ENCODE data around the gene GRIA1. TPM values are rescaled to one million over a fixed set of nuclear protein-coding genes. Genes with fewer than 3 reads are reported as not detected.

GRIA1 gene
- total RNA-seq, 1 donor from 2014 or later = not detected

DNA sequence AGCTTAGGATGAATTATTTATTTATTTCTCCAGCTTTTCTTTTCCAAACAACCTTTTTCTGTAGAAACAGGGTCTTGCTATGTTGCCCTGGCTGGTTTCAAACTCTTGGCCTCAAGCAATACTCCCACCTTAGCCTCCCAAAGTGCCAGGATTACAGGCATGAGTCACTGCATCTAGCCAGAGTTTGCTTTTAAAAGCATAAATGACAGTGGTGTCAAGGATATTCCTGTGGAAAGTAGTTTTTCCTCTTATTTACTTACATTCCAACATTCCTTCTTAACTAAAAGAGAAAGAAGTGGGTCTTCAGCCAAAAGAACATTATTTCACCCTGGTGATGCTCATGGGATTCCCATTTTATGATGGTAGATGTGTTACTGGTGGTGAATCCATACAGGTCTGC is 62.4 kb downstream of the GRIA1 start:
- no peak for DNase-seq

DNA sequence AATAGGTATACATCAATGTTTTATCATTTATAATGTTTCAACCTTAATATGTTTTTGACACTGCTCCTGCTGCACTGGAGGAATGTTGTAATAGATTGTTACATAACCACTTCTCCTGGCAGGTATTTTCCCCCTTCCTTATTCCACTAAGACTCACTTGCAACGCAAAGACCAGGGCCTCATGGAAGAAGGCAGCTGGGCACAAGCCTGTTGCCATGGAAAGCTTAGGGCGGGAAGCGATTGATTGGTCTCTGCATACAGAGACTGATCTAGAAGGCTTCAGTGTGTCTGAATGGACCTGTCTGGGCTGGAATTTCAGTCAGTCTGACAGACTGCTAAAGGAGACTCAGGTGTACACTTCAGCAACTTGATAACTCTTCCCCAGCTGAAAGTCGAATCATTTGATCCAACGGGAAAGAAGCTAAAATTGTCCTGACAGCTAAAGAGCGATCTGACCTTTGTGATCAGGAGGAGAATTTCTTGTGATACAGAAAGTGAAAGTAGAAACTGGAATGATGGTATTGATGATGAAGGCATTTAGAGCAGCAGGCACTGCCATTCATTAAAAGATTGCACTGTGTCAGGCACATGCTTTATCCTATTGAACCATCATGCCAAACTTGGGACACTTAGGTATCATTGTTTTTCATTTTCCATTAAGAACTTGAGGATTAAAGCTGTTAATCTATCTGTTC is 65.1 kb downstream of the GRIA1 start:
- DNase-seq = no peak

DNA sequence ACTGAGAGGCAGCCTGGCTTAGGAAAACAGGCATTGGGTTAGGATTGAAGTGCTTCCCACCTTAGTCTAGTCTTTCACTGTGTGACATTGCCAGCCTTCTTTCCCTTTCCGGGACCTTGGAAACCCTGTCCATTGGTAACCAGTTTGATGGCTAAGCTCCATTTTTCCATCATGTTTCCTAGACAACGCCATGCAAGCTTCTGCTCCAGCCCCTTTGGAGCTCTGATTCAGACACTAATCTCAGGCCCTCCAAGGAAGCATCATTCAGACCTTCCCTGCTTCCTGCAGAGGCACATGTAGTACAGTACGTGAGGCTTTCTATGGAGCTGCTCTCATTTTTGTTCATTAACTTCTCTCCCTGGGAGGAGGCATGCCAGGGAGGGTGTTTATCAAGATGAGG is 68.5 kb downstream of the GRIA1 start:
- no peak for DNase-seq

DNA sequence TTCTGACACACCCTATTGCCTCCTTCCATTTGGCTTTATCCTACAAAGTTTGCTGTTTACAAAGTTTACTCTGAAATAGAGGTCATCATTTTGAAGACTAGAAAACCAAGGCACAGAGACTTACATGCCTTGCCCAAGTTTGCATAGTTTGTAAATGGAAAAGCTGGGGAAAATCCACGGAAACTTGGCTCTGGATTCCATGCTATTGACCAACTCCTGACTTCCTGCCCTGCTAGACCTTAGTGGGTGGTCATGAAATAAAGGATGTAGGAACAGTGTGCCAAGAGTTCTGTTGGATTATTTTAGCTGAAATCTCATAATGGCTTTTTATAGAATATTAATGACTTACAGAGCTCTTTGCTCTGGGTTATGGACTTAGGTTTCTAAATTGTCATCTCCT is 69.5 kb downstream of the GRIA1 start:
- DNase-seq = peak; percentile 47

DNA sequence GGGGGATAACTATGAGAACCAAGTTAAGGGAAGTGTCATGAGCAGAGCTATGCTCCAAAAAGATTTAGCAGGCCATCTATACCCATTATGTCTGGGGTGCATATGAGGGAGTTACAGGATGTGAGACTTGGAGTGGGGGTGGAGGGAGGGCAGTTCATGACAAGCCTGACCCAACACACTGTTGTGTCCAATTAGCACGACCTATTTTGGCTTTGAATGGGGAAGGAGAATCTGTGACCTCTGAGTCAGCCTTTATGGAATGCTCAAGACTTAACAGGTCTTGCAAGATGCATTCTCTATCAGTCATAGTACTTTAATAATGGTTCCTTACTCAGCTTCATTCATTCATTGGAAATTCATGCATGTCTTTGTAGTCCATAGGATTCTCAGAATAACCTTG is 71.7 kb downstream of the GRIA1 start:
- no peak for DNase-seq

DNA sequence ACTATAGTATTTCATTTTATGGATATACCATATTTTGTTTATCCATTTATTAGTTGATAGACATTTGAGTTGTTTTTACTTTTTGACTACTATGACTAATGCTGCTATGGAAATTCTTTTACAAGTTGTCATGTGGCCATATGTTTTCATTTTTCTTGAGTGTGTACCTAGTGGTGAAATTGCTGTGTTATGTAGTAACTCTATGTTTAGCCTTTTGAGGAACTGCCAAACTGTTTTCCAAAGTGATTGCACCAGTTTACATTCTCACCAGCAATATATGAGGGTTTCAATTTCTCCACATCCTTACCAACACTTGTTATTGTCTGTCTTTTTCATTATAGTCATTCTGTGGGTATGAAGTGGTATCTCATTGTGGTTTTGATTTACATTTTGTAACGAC is 75.4 kb downstream of the GRIA1 start:
- no peak for DNase-seq

DNA sequence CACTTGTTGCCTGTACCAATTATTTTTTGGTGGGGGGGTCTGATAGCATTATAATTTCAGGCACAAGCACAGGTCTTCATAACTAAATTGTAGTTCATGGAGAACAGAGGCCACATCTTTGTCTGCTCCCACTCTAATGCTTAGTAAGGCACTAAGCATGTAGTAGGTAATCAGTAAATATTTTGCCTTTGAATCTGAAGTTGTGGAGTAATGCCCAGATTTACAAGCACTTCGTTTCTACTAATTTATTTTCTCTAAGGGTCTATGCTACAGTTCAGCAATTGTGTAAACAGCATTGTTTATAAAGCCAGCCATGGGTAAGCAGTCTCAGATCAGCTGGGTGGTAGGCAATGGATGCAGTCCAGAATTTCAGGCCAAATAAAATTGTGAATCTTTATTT is 78.6 kb downstream of the GRIA1 start:
- DNase-seq = no peak

DNA sequence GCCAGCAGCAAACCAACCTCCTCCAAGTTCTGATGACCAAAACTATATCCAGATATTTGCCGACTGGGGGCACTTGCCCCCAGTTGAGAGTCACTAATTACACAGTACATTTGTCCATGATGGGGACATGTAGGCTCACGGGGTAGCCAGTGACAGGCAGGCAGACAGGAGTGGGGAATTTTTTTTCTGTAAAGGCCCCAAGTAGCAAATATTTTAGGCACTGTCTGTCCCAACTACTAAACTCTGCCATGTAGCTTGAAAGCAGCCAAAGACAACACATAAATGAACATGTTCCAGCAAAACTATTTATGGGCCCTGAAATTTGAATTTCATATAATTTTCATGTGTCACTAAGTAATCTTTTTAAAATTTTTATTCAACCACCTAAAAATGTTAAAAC is 80.7 kb downstream of the GRIA1 start:
- no peak for DNase-seq

DNA sequence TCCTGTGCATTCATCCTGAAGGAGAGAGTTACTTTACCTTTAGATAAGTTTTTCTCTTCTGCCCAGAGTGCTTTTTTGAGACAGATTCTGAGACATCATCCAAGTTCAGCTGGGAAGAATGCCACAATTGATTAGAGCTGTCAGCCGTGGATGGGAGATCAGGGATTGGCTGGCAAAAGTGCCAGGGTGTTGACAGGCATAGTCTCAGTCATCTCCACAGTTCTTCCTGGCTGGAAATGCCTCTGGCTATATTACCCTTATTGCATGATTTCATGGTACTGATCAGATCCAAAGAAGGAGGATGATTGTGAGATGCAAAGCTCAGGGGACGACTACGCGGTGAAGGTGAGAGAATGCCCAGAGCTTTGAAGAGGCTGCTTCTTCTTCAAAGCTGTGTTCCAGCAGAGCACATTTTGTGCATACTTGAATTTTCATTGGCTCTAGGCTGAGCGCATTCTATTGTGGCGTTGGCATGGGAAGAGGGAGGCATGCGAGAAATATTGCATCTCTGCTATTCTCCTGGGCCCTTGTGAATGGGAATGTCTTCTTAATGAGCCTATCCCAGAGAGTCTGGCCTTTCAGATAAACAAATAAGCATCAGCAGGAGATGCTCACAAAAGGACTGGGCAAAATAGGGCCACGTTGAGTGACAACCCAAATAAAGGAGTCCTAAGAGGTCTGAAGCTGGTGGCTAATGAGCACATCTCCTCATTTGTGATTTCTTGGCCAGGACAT is 82.1 kb downstream of the GRIA1 start:
- no peak for DNase-seq

DNA sequence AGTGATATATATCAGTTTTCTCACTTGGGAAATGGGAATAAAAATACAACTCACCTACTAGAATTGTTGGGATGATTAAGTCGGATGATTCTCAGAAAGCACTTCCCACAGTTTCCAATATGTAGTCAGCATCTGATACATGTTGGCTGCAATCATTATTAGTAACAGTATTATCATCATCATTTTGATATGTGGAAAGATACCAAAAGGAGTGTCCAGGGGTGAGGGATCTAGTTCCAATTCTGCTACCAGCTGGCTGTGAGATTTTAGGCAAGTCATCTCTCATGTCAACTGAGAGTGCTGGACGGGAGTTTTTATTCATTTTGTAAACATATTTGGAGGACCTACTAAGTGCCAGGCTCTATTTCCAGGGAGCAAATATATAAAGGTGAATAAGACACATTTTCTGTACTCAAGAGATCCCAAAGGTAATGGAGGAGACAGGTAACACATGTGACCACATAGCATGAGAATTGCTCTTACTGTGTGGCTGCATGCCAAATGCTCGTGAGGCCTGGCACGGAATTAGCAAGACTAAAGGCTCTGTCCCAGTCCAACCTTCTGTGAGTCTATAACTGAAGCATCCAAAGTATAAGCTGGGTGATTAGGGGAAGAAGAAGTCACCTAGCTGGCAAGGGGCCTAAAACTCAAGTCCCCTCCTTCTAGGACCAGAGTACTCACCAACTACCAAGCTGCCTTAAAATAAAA is 83.0 kb downstream of the GRIA1 start:
- DNase-seq = no peak

DNA sequence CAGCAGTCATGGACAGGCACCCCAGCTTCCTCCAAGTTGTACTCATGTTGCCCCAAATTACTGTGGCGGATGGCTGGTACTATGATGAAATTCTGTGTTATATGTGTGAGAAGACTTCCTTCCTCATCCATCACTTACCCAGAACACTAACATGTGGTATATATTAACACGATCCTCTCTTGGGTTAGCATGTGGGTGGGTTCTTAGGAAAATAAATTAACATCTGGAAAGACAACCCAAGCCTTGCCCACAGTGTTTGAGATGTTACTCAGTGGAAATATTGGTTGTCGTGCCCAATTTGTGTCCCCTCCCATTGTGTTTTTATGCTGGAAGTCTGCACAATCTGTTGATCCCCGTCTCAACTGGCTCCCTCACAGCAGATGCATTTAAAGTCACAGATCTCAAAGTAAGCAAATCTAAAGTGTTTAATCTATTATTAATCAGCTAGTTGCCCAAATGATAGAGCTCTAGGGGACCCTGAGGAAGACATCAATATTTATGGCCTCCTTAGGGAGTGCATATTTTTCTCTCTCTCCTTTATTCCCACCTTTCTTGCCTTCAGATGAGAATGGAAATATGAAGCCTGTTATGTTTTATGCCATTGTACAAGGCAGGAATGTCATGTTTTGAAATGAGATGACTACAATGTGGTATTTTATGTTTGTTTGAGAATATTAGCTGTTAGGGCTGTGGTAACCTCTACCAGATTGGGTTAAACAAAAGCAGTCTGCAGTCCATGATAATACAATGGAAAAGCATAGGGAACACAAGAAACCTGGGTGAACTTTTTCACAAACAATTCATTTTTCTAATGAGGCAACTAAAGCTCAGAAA is 93.9 kb downstream of the GRIA1 start:
- no peak for DNase-seq

DNA sequence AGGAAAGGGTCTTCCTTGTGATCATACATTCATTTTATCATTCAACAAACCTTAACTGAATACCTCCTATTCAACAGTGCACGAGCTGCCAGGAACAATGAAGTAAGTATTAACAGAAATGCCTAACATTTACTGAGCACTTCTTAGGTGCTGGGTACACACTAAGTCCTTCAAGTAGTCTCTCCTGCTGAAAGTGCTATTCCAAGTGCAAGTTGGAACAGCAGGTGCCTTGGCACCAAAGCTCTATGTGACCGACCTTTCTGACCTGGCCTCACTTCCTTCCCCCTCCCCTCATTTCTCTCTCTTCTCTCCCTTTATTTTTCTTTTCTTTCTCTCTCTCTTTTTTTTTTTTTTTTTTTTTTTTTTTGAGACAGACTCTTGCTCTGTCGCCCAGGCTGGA is 94.5 kb downstream of the GRIA1 start:
- no peak for DNase-seq

DNA sequence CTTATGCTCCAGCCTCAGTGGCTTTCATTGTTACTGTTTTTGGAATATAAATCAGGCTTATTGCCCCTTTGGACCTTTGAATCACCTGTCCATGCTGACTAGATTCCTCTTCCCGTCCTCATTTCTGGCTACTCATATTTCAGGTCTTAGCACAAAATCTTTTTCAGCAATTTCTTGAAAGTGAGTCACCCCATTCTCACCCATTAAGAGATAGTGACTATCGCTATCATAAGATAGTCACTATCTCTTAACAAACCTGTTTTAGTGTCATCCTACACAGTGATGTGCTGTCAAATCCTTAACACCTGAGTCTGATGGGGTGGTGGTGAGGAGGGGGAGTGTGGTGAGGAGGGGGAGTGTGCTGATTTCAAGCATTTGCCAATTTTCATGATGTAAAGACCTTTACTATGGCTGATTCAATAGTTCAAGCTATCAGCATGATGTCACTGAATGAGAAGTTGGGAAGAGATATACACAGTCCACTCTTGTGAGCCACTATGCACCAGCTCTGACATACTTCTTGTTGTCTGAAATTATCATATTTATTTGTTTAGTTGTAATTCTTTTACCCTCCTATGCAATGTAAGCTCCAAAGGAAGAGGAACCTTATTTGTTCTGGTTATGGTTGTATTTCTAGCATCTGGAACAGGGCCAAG is 95.3 kb downstream of the GRIA1 start:
- no peak for DNase-seq

DNA sequence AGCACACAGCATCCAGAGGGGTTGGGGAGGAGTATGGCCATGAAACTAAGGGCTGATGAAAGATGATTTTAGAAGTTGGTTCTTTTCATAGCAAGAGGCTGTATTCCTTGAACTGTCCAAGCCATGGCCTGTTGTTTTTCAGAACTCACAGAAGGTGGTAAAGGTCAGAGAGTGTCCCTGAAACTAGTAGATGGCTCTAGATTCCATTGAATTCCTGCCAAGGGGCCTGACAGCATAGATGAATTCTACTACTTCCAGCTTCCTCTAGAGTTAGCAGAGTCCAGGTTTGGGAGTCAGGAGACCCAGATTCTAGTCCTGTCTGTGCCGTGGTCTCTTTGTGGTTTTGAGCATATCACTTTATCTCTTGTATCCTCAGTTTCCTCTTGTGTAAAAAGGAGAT is 101.6 kb downstream of the GRIA1 start:
- DNase-seq = no peak

DNA sequence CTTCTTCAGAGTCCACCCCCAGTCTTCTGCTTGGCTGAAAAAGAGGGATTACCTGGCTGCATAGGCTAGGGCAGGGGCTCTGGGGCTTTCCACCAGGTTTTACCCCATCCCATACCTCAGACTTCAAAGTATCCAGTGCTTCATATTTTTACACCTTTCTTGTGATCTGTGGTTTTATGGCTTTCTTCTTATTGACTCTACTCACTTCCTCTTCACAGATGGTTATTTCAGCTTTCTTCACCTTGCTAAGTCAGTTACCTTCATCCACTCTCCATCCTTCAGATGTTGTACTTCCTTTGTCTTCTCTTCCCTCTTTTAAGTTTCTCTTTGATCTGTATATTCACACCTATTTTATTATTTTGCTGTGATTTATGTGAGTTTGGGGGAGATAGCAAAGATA is 104.3 kb downstream of the GRIA1 start:
- no peak for DNase-seq

DNA sequence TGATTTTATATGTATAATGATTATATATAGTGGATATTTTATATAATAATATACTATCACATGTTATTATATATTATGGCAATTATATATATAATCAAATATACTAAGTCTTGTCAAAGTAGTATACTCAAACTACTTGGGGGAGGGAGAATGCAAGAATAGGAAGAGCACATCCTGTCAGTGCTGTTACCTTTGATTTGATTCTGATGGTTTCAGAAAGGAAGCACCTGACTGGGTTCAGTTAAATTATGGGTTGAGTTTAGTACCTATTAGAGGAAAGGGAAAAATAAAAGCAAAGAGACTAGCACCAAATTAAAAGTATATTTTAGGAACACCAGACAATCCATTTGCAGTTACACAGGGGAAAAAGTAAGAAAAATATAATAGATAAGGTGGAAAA is 107.6 kb downstream of the GRIA1 start:
- DNase-seq = no peak

DNA sequence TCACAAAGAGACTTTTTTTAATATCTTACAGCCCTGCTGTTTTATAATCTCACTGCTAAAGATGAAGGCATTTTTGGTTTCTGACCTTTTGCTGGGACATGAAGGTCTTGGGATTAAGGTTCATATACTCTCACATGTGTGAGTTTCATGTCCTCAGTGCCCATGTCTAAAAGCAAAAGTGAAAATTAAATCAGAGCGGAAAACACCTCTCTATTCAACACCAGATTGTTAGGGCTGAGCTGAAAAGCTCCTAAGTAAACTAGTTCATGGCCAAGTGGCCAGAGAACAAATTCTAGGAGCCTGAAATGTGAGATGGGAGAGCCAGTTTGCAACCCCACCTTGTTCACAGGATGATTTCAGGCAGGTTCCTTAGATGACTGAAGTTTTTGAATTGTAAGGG is 110.9 kb downstream of the GRIA1 start:
- DNase-seq = no peak

DNA sequence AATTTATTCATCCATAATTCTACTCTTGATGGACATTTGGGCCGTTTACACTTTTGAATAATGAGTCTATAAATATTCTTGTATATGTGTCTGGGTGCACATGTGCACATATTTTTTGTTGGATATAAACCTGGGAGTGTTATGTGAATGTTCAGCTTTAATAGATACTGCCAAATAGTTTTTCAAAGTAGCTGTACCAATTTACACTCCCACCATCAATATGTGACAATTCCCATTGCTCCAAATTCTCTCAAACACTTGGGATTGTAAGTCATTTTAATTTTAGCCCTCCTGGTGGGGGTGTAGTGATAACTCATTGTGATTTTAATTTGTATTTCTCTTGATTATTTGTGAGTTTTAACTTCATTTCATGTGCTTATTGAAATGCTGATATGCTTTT is 114.9 kb downstream of the GRIA1 start:
- no peak for DNase-seq

DNA sequence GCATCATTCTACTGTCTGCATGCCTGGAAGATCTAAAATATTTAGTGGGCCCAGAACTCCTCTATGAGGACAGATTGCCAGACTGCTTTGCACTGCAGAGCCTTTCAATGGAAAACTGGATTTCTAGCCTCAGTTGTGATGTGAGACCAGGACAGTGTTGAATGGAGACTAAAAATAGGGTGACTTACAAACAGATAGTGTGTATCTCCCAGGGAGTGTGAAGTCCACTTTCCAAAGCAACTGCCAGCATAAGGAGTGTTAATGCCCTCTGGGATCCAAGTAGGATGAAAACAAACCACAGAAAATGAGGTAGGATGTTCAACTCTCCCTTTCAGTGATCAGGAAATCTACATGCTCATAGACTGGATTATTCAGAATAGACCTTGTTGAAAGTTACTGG is 119.5 kb downstream of the GRIA1 start:
- DNase-seq = no peak

DNA sequence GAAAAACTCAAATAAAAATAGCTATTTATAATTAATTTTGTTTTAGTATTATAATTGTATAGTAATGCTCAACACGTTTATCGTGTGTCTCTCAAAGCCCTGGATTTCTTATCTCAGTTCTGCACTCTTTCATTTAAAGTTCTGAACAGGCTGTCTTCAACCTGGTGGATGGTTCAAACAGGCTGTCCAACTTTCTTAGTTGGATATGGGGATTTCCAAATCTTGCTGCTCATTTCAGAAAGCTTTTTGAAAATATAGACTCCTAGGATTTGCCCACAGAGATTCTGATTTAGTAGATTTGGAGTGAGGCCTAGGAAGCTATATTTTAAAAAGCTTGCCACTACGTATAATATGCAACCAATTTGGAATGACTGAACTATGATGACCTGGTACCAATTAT is 120.3 kb downstream of the GRIA1 start:
- no peak for DNase-seq

DNA sequence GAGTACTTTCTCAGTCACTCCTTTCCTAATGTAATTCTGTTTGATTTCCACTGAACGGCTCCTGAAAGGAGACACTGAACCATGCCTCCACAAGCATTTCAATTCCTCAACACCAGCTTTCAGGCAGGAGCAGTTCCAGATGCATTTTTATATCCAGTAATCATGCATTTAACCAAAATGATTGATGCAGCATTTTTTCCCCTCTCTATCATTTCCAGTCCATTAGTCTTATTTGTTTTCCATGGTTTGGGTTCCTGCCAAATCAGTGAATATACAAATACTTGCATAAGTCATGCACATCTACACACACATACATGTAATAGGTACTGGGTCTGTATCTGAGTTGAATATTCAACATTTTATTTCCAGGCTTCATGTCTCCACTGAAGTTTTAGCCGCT is 122.7 kb downstream of the GRIA1 start:
- DNase-seq = no peak

DNA sequence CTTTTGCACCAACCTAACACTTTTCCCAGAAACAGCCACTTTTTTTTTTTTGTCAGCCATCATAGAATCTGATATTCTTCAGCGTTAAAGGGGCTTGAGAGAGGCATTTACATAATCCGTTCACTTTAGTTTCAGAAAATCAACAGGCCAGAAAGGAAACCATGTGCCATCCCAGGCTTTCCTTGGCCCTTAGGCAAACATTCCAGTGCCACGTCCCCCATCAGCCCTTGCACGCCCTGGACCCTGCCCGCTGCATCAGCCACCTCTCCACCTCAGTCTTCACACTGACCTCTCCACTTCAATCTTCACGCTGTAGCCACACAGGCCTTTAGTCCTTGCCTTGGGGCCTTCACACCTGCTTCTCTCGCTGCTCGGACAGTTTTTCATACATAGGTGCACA is 123.2 kb downstream of the GRIA1 start:
- DNase-seq = no peak

DNA sequence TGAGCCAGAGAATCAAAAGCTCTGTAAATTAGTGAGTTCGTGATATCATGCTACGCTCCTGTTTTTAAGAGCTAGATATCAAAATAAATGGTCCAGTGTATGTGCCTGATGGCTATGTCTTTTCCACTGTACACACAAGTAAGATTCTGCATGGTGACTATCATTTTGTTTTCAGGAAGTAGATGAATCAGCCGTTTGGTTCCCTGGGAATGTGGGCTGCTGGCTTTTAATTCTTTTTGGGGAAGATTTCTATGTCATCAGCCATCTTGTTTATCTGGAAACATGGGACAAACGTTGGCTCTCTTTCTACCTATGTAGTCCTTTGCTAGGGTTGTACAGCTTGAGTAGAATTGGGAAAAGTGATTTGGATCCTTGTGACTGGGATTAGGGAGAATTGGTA is 126.7 kb downstream of the GRIA1 start:
- DNase-seq = peak; percentile 56

Data from dermis blood vessel endothelial cell (primary cell).